NCI-H2081 treated with DMSO at 0.1 percent for 48 hours (cell line): ENCODE data around the gene ADGRE1.

Experiments used
- DNase-seq: peaks from one replicate; lab custom pipeline; 2025; lab: John Stamatoyannopoulos, UW

The ADGRE1 gene

DNA sequence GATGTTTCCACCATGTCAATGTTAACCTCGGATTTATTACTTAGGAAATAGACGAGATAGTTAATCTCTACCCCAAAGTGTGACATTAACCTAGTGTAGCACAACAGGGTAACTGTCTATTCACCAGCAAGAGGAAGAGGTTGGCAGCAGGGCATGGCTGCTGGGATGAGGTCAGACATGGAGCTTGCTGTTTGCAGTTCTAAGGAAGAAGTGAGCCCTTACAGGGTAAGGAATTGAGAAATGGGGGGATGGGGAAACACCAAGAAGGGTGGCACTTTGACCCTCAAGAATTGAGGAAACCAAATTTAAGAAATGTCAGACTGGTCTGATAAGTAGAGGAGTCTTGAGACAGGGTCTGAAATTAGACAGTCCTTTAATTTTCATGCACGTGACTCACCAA, 71.4 kb downstream of the ADGRE1 start:
- DNase-seq, result no peak

DNA sequence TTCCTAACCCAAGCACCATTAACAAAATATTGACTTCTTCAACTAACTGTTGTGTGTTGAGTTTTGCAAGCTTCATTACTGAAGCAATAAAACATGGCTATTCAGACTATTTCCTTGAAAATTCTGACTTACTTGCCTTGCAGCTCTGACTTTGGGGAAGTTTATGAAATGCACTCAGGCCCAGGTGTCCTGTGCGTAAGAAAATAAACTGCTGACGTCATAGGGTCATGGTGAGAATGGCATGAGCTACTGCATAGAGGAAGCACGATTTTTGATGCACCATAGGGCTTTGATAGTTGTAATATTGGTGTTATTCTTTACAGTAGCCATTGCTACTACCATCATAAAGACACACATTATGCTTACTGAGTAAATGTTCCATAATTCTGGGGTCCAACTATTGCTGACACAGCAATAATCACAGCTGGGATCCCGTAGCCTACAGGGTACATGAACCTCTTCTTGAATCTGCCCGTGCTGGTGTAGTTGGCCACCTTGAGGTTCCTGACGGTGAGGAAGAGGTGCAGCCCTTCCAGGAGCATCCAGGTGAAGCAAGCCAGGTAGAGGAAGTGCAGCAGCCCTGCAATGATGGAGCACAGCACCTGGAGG, 76.0 kb downstream of the ADGRE1 start:
- DNase-seq, result no peak

DNA sequence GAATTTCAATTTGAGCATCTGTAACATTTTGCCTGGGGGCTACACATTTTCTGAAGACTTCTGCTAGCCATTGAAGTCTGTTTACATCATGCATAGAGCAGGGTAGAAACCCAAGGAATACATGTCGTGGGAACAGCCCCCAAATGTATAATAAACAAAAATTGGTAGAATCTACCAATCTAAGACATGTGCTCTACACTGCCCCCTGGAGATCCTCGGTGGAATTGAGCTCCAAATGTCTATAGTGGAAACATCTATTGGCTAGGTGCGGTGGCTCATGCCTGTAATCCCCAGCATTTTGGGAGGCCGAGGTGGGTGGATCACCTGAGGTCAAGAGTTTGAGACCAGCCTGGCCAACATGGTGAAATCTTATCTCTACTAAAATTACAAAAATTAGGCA, 76.6 kb downstream of the ADGRE1 start:
- no peak for DNase-seq

GRCh38 chr19:6967967-6968366, 80.6 kb downstream of the ADGRE1 start:
- DNase-seq, result no peak

- no peak for DNase-seq
Observed at GRCh38 chr19:6969490-6969889, 82.1 kb downstream of the ADGRE1 start.

DNA sequence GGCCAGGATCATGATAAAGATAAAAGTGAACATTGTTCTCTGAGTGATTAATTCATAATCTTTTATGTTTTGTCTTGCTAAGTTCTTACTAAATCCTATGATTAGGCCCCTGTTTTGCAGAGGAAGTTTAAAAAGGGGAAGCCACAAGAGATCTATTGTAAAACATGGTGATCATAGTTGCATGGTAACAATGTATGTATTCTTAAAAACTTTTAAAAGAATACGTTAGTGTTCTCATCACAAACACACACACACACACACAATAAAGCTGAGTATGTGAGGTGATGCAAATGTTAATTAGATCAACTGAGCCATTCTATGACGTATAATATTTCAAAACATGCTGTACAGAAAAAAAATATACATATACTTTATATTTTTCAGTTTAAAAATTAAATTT, 82.6 kb downstream of the ADGRE1 start:
- no peak for DNase-seq

GRCh38 chr19:6970443-6970842, 83.1 kb downstream of the ADGRE1 start:
- no peak for DNase-seq

GRCh38 chr19:6971366-6971765, 84.0 kb downstream of the ADGRE1 start:
- DNase-seq, result no peak

DNA sequence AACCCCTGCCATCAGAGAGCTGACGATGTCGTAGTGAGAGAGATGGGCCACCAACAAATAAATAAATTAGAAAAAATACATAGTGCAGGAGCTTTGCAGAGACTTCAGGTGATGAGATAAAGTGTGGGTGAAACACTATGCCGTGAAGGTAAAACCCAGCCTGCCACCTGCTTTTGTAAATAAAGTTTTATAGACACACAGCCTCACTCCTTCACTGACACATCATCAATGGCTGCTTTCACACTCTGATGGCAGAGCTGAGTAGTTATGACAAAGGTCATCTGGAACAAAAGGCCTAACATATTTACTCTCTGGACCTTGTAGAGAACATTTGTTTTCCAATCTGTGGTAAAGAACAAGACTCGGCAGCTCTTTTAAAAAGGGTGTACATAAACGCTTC, 88.8 kb downstream of the ADGRE1 start:
- no peak for DNase-seq

- DNase-seq, result no peak
Observed at GRCh38 chr19:6979399-6979798, 92.0 kb downstream of the ADGRE1 start.

- no peak for DNase-seq
Observed at GRCh38 chr19:6983448-6983847, 96.1 kb downstream of the ADGRE1 start.

- DNase-seq, result no peak
Observed at GRCh38 chr19:6987850-6988249, 100.5 kb downstream of the ADGRE1 start.

GRCh38 chr19:6988257-6988656, 100.9 kb downstream of the ADGRE1 start:
- DNase-seq, result no peak
